ENCODE data around the gene FANCD2OS.

DNA sequence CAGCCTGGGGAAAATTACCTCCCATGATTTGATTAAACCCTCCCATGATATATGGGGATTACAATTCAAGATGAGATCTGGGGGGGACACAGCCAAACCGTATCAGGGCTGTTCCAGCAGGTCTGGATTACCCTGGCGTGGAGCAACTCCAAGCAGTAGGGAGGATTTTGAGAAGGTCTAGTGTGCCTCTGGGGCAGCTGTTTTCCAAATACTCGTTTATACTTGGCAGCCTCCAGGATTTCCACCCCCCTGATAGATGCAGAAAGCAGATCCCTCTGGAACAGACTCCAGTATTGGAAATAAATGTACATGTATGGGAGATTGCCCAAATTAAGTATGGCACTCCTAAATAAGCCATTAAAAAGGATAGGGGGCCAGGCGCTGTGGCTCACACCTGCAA lies 49.0 kb upstream of the FANCD2OS start:
- TF ChIP-seq LEF1 (IDR thresholded peaks at IDR 0.05; ENCODE audit: borderline replicate concordance) (no peak), FOXM1 (IDR thresholded peaks at IDR 0.05; ENCODE audit: borderline replicate concordance) (no peak), TARDBP (IDR thresholded peaks at IDR 0.05) (no peak), FOXK2 (IDR thresholded peaks at IDR 0.05) (no peak), ELF4 (IDR thresholded peaks at IDR 0.05) (no peak), FOXA1 (IDR thresholded peaks at IDR 0.05) (no peak), NFRKB (IDR thresholded peaks at IDR 0.05) (no peak), ZNF384 (IDR thresholded peaks at IDR 0.05) (no peak), ARNT (IDR thresholded peaks at IDR 0.05) (no peak), SP1 (IDR thresholded peaks at IDR 0.05) (no peak), SUZ12 (IDR thresholded peaks at IDR 0.05) (no peak), L3MBTL2 (conservative IDR thresholded peaks at IDR 0.05) (no peak), BHLHE40 (IDR thresholded peaks at IDR 0.05; ENCODE audit: borderline replicate concordance) (no peak)

All from HEK293T (cell line).